HEK293 (cell line): Measurements from ENCODE around the gene KRTDAP.
A peak's percentile ranks its signal among the peaks of the same experiment; 100 is the strongest.

Source experiments
- CTCF ChIA-PET: fragments of 350-600 bp; formaldehyde crosslinking; extraction: SDS; loops from one replicate; lab custom pipeline; 2021; ENCODE audit warnings: antibody characterized with exemption; lab: Yijun Ruan, JAX
- POLR2A ChIA-PET: fragments of 300-600 bp; formaldehyde crosslinking; extraction: SDS; loops from one replicate; lab custom pipeline; 2020; ENCODE audit warnings: antibody characterized with exemption, inconsistent platforms; lab: Yijun Ruan, JAX
- H3K27ac ChIP-seq: fragments of 200-500 bp; sonication (Bioruptor generic); 2 replicates; pipeline ENCODE4 v1.5.1; 2014; ENCODE audit warnings: low read depth, low read length, control low read depth, inconsistent platforms; ENCODE audit errors: extremely low read depth
- H3K36me3 ChIP-seq, 2 experiments: fragments of 200-500 bp in 1 of 2; sonication (Bioruptor generic) in 1 of 2; 1 replicate in 1 of 2; 2 replicates in 1 of 2; pipeline ENCODE4 v1.5.1; 2014 to 2017; ENCODE audit warnings: inconsistent platforms in 2 of 2, low read length in 2 of 2; ENCODE audit not compliant: control insufficient read depth in 2 of 2, insufficient read depth in 1 of 2
- H3K4me1 ChIP-seq: fragments of 200-500 bp; sonication (Bioruptor generic); 2 replicates; pipeline ENCODE4 v1.5.1; 2014; ENCODE audit warnings: mild to moderate bottlenecking, low read length, inconsistent platforms; ENCODE audit not compliant: control insufficient read depth, insufficient read depth
- H3K4me3 ChIP-seq: 2 replicates; pipeline ENCODE4 v1.5.1; 2011; ENCODE audit warnings: low read depth, mild to moderate bottlenecking, control low read depth, low read length, moderate library complexity
- H3K9me3 ChIP-seq: fragments of 200-500 bp; sonication (Bioruptor generic); 2 replicates; pipeline ENCODE4 v1.5.1; 2014; ENCODE audit warnings: low read depth, low read length, inconsistent platforms; ENCODE audit not compliant: control insufficient read depth, insufficient read depth
- EGR2 ChIP-seq: fragments of 450-650 bp; formaldehyde crosslinking; IDR thresholded peaks from 2 replicates; pipeline ENCODE4 v1.5.1; 2016; ENCODE audit warnings: low read depth, missing biosample characterization, missing genetic modification characterization
- PRDM1 ChIP-seq: fragments of 450-650 bp; formaldehyde crosslinking; IDR thresholded peaks from 2 replicates; pipeline ENCODE4; 2016; ENCODE audit warnings: missing biosample characterization, missing genetic modification characterization
- PRDM10 ChIP-seq: fragments of 450-650 bp; formaldehyde crosslinking; IDR thresholded peaks from 2 replicates; pipeline ENCODE4 v1.5.1; 2016; ENCODE audit warnings: missing biosample characterization, missing genetic modification characterization
- REST ChIP-seq: fragments of 450-650 bp; formaldehyde crosslinking; IDR thresholded peaks from 2 replicates; pipeline ENCODE4 v1.5.1; 2016; ENCODE audit warnings: missing biosample characterization, missing genetic modification characterization
- SP3 ChIP-seq: fragments of 450-650 bp; formaldehyde crosslinking; IDR thresholded peaks from 2 replicates; pipeline ENCODE4 v1.5.1; 2016; ENCODE audit warnings: missing biosample characterization, missing genetic modification characterization
- ZBTB48 ChIP-seq: fragments of 450-650 bp; formaldehyde crosslinking; IDR thresholded peaks from 2 replicates; pipeline ENCODE4 v1.5.1; 2016; ENCODE audit warnings: missing biosample characterization, missing genetic modification characterization
- ZBTB8A ChIP-seq: fragments of 450-650 bp; formaldehyde crosslinking; IDR thresholded peaks from 2 replicates; pipeline ENCODE4 v1.5.1; 2016; ENCODE audit warnings: missing biosample characterization, missing genetic modification characterization
- ZEB2 ChIP-seq: fragments of 450-650 bp; formaldehyde crosslinking; IDR thresholded peaks from 2 replicates; pipeline ENCODE4 v1.5.1; 2016; ENCODE audit warnings: missing biosample characterization, missing genetic modification characterization
- ZFP69B ChIP-seq: fragments of 450-650 bp; formaldehyde crosslinking; IDR thresholded peaks from 2 replicates; pipeline ENCODE4 v1.5.1; 2016; ENCODE audit warnings: missing biosample characterization, missing genetic modification characterization
- ZNF529 ChIP-seq: fragments of 450-650 bp; formaldehyde crosslinking; IDR thresholded peaks from 2 replicates; pipeline ENCODE4 v1.5.1; 2017; ENCODE audit warnings: missing genetic modification characterization, missing biosample characterization; ENCODE audit not compliant: insufficient replicate concordance
- ZNF571 ChIP-seq: fragments of 450-650 bp; formaldehyde crosslinking; IDR thresholded peaks from 2 replicates; pipeline ENCODE4 v1.5.0; 2017; ENCODE audit warnings: missing biosample characterization, missing genetic modification characterization
- ZSCAN16 ChIP-seq: fragments of 450-650 bp; formaldehyde crosslinking; IDR thresholded peaks from 2 replicates; pipeline ENCODE4 v1.5.1; 2016; ENCODE audit warnings: missing biosample characterization, missing genetic modification characterization

Gene KRTDAP

GRCh38 chr19:35509018-35509652, 18.9 kb upstream of the KRTDAP start (continued):
- TF ChIP-seq ZBTB48 (tag by site-specific recombination), result no peak
- TF ChIP-seq ZSCAN16 (tag by site-specific recombination), result peak; percentile 58; the same call in 1 of the 2 replicates
- TF ChIP-seq ZEB2 (tag by site-specific recombination), result peak; percentile 23; the same call in 1 of the 2 replicates
- TF ChIP-seq REST, result 0 out of 2 replicates have a peak, but pooled peaks have one; percentile 34
- 0 out of 2 replicates have a peak, but pooled peaks have one; percentile 14 for TF ChIP-seq EGR2
- TF ChIP-seq ZFP69B (tag by site-specific recombination), result no peak; the same call in 1 of the 2 replicates
- TF ChIP-seq SP3, result no peak; the same call in 1 of the 2 replicates
- TF ChIP-seq, all 188 proteins: peak for 26

GRCh38 chr19:35508129-35508528, 17.9 kb upstream of the KRTDAP start:
- no peak overlapping the region for H3K4me3 ChIP-seq
- peaks cover 7 to 39% of the 10 kb centered on the region in 2 experiments for H3K36me3 ChIP-seq

GRCh38 chr19:35507561-35507960, 17.3 kb upstream of the KRTDAP start:
- ChIA-PET CTCF (interaction anchor here (0.7 to 9.8 kb wide), 7 partner anchors 10 to 155 kb away, joined by 3 to 176 read pairs (median 10); partner anchors contain the start of gene KRTDAP), POLR2A (interaction anchor here (2.1 kb wide), 1 partner anchor 12 kb away, joined by 7 read pairs; no protein-coding TSS in a partner anchor)
- Histone ChIP-seq H3K27ac (no peak overlapping the region), H3K9me3 (no peaks in the 10 kb centered on the region; the same call in 1 of the 2 replicates), H3K4me1 (peaks cover 15% of the 10 kb centered on the region), H3K4me3 (no peak overlapping the region), H3K36me3 (peaks cover 7 to 41% of the 10 kb centered on the region in 2 experiments)
- TF ChIP-seq PRDM10 (peak; percentile 61), ZNF571 (tag by site-specific recombination) (no peak)

More at GRCh38 chr19:35508129-35508528, 17.9 kb upstream of the KRTDAP start:
- TF ChIP-seq ZBTB8A (tag by site-specific recombination) (no peak), PRDM1 (0 out of 2 replicates have a peak, but pooled peaks have one; percentile 31), ZNF529 (tag by site-specific recombination) (no peak)
- ChIA-PET POLR2A (interaction anchor here (0.8 to 2.1 kb wide), 2 partner anchors 13 to 154 kb away, joined by 3 to 7 read pairs; no protein-coding TSS in a partner anchor), CTCF (interaction anchor here (0.5 to 9.8 kb wide), 12 partner anchors 14 to 394 kb away, joined by 3 to 176 read pairs (median 8); partner anchors contain the start of gene KRTDAP)
- Histone ChIP-seq H3K9me3 (no peaks in the 10 kb centered on the region; the same call in 1 of the 2 replicates), H3K27ac (no peak overlapping the region), H3K4me1 (peaks cover 15% of the 10 kb centered on the region)
